ENCODE data around the gene ANKRD6.

ANKRD6 gene

GRCh38 chr6:89563866-89564265 is 130.9 kb downstream of the ANKRD6 start:
- TF ChIP-seq, protein P1, sequence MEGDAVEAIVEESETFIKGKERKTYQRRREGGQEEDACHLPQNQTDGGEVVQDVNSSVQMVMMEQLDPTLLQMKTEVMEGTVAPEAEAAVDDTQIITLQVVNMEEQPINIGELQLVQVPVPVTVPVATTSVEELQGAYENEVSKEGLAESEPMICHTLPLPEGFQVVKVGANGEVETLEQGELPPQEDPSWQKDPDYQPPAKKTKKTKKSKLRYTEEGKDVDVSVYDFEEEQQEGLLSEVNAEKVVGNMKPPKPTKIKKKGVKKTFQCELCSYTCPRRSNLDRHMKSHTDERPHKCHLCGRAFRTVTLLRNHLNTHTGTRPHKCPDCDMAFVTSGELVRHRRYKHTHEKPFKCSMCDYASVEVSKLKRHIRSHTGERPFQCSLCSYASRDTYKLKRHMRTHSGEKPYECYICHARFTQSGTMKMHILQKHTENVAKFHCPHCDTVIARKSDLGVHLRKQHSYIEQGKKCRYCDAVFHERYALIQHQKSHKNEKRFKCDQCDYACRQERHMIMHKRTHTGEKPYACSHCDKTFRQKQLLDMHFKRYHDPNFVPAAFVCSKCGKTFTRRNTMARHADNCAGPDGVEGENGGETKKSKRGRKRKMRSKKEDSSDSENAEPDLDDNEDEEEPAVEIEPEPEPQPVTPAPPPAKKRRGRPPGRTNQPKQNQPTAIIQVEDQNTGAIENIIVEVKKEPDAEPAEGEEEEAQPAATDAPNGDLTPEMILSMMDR (conservative IDR thresholded peaks at IDR 0.05) = no peak
- H3K27ac ChIP-seq = no peak overlapping the region

DNA sequence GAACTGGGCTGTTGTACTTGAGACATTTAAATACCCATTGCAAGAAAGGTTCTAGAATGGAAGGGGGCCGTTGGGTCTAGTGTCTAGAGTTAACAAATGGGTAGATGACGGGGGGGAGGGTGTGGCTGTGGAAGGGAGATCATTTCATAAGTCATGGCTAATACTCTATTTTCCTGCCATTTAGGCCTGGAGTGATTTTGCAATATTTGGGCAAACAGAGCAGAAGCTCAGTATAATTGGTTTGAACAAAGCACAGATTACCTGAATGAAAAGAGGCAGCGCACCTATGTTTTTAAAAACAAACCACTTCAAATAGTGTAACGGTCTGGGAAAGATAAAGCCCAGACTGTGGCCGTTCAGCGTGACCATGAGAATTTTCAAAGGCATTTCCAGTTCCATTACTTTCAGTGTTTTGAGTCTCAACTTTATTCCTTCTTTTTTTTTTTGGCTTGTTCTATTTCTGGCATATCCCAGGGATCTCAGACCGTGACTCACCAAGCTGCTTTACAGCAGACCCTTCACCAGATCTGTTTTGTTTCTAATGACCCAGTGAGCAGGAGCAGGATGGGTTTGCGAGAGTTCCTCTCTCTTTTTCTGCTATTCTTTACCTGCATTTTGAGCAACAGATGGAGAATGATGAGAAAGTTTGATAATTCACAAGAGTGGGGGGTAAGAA is 131.9 kb downstream of the ANKRD6 start:
- H3K27ac ChIP-seq = no peak overlapping the region
- TF ChIP-seq, protein P1 (conservative IDR thresholded peaks at IDR 0.05) = no peak

DNA sequence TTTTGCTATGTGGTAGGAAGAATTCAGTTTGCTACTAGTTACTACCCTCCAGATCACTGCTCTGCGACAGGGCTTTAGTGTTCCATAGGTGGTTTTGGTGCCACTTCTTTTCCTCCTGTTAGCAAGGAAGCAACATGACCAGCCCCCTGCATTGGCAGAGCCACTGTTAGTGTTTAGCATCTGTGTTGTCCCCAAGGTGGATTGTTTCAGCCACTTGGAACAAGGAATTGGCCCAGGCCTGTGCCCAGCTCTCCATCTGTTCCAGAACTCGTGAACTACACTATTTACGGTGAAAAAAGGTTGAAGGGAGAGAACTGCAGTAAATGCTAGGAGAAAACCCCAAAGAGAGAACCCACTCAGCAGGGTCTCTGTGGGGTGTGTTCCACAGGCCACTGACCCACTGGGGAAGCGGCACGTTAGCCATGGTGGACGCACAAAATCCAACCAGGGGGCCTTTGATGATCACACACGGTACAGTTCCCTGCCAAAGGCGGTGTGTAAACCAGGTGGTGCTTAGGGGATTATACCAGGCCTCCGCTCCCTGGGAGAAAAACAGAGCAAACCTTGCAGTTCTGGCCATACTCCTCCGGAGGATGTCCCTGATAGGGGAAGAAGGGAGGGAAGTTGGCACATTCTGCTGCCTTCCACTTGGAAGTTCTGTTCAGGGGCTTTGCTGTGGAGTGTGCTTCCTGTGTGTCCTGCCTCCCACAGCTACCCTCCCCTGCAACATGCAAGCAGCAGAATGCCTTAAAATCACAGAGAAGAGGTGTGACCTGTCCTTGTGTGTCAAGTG is 133.3 kb downstream of the ANKRD6 start:
- H3K27ac ChIP-seq = no peak overlapping the region
- TF ChIP-seq, protein P1 (conservative IDR thresholded peaks at IDR 0.05) = no peak

DNA sequence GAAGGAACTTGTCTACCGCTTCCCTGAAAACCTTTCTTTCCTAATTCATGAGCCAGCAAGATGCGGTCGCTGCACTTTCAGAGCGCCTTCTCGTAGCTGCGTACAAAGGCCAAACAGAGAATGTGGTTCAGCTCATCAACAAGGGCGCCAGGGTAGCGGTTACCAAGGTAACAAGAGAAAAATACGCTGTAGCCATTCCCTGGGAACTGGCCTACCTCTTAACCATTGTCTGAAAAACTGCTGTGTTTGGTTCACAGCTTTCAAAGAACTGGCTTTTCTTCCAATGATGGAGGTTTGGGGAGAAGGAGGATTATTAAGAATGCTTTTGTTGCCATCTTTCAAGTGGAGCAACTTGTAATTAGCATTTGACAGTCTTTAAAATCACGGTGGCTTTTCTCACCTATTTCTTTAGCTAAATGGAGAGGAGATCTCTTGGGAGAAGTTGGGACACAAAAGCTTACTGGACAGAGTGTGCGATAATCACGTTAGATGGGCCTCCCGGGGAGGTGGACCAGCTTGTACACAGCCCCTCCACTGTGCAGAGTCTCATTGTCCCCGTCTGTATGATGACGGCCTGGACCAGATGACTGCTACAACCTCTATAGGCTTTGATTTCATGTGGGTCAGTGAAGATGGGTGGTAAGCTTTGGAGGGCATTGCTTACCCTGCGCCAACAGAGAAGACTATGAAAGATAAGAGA is 134.1 kb downstream of the ANKRD6 start:
- H3K27ac ChIP-seq = no peak overlapping the region
- TF ChIP-seq, protein P1 (conservative IDR thresholded peaks at IDR 0.05) = no peak

DNA sequence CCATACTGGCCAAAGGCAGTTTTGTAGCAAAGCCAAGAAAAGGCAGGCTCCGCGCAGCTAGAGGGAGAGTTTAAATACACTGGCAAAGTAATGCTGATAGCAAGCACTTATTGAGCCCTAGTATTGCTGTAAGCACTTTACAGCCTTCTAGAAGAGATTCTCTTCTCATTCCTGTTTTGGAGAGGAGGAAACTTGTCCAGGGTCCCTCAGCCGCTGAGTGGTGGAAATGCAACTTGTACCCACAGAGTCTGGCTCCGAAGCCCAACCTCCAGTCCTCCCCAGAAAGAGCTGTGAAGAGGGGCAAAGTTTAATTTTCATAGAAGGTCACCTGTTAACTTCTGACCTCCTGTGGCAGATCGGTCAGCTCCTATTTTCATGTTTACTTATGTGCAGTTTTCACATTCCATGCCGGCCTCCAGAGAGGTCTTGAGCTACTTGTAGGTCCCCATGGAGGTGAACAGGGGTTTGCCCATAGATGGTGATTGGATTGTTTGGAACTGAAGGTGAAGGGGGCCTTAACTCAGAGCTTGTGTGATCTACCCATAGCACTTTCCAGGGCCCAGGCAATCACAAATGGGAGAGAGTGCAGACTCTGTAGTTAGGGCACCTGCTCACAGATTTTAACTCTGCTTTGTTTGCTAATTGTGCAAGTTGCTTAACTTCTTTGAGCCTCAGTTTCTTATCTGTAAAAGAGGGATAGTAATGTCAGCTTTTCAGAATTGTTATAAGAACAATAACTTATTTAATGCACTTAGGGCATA is 134.9 kb downstream of the ANKRD6 start:
- TF ChIP-seq, protein P1 (conservative IDR thresholded peaks at IDR 0.05) = no peak
- H3K27ac ChIP-seq = no peak overlapping the region

DNA sequence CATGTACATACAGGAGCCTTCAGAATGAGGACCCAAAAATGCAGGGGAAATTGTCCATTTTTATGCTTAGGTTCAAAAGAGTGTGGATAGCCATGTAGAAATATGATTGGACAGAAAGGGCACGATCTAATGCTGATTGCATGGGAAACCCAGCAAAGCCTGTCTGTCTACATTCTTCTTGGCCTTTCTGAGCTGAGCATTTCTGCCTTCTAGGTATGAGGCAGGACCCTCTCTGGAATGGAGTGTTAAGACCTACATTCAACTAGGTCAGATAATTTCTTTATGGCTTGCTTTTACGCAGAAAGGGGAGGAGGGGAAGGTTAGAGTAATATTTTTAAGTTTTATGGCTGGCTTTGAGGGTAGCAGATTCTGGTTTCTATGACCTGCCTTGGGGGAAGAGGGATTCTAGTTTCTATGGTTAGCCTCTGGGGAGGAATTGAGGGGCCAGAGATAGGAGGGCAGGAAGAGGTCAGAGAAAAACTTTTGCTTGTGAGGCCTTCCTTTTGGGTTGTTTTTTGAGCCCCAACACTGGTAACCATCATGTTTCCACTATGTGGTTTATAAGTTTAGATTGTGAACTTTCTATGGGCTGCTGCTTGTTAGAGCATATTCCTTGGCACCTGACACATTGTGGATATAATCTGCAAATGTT is 142.1 kb downstream of the ANKRD6 start:
- TF ChIP-seq, protein P1 (conservative IDR thresholded peaks at IDR 0.05) = no peak
- no peak overlapping the region for H3K27ac ChIP-seq
